ENCODE data around the gene RFX6.
"Not testable (repeated sequence)": the region's sequence is repeated elsewhere in the genome, so short reads cannot be mapped to it uniquely, and the experiment has no call there.

Gene RFX6, protein sequence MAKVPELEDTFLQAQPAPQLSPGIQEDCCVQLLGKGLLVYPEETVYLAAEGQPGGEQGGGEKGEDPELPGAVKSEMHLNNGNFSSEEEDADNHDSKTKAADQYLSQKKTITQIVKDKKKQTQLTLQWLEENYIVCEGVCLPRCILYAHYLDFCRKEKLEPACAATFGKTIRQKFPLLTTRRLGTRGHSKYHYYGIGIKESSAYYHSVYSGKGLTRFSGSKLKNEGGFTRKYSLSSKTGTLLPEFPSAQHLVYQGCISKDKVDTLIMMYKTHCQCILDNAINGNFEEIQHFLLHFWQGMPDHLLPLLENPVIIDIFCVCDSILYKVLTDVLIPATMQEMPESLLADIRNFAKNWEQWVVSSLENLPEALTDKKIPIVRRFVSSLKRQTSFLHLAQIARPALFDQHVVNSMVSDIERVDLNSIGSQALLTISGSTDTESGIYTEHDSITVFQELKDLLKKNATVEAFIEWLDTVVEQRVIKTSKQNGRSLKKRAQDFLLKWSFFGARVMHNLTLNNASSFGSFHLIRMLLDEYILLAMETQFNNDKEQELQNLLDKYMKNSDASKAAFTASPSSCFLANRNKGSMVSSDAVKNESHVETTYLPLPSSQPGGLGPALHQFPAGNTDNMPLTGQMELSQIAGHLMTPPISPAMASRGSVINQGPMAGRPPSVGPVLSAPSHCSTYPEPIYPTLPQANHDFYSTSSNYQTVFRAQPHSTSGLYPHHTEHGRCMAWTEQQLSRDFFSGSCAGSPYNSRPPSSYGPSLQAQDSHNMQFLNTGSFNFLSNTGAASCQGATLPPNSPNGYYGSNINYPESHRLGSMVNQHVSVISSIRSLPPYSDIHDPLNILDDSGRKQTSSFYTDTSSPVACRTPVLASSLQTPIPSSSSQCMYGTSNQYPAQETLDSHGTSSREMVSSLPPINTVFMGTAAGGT

DNA sequence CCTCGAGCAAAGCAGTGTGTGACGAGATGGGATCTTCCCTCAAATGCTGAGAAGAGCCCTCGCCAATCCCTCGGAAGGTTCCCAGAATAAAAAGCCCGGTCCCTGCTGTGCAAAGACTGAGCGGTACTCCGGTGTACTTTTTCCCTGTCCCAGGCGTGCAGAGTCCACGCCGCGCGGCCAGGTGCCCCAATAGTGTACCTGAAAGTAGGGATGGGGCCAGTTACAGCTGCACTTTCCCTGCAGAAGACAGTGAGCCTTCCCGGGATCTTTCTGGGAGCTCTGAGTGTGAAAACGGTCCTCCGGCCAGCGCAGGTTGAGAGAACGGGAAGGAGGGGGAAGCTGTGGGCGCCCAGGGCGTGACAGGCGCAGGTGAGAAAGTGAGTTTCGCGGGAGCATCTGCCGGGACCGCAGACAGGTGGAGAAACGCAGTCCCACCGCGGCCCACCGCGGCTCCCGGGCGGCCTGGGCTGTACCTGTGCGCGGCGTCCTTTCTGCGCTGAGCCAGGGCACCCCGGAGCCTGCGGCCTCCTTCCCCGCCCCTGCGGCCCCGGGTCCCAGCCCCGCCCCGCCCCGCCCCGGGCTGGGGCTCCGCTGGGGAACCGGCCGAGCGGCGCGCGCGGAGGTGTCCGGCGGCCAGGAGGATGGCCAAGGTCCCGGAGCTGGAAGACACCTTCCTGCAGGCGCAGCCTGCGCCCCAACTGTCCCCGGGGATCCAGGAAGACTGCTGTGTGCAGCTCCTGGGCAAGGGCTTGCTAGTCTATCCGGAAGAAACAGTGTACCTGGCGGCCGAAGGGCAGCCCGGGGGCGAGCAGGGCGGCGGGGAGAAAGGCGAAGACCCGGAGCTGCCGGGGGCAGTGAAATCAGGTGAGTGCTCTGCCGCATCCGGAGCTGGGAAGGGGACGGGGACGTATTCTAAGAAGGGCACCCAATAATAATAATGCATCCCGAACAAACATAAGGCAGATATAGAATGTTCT lies at the start of gene RFX6:
RFX6 (plus strand) TSS at position 608 of the 977 bp plus-strand sequence; CDS start at position 642, 34 bp downstream.
- no peak for DNase-seq (ENCODE audit: low read depth)

DNA sequence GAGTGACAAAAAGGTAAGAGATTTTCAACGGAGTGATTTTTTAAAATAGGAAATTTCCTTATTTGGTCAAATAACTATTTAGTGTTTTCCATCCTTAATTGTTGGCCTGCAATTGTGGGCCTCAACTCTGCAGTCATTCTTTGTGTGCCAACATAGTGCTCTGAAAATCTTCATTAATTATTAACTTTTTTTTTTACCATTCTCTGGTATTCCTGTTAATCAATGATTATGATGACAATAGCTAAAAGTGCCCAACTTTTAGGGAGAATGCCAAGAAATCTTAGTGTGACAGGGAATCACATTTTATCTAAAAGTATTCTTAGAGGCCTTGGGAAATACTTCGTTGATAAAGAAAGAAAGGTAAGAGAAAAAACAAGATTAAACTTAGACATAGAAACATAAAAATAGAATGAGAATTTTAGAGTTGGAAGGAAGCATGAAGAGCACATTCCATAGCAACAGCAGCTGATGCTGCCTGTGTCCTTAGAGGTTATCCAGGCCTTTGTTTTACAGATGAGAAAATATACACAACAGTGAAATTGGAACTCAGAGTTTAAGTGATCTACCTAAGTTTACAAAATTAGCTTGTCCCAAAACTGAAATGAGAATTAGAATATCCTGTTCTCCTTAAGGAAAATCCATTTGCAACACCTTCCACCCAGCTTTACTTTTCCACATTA lies 49.3 kb upstream of the RFX6 start:
- DNase-seq (ENCODE audit: low read depth) = no peak

DNA sequence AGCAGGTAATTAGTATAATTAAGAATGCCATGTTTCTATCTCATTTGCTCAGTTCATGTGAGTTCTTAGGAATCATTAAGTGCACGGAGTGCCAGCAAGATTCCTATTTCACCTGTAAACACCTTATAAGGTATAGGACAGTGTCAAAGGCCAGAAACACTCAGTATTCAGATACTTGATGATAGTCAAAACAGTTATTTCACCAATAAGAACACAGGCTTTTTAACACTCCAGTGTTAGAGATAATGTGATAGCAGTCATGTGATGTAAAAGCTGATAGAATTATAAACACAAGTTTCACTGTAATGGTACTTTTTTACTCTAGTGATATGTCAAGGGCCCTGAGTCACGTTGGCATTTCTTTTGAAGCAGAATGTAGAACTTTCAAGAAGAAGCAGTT lies 48.1 kb upstream of the RFX6 start, which contains the start of gene GPRC6A:
GPRC6A (minus strand) TSS at position 101 of the 400 bp plus-strand sequence; CDS start at position 31, 70 bp downstream.
- DNase-seq (ENCODE audit: low read depth) = no peak

DNA sequence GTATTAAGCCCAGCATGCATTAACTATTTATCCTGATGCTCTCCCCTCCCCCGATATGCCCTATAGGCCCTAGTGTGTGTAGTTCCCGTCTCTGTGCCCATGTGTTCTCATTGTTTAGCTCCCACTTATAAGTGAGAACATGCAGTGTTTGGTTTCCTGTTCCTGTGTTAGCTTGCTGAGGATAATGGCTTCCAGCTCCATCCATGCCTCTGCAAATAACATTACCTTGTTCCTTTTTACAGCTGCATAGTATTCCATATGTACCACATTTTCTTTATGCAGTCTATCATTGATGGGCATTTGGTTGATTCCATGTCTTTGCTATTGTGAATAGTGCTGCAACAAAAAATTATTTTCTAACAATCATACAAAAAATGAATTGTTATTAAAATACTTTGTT lies 42.5 kb upstream of the RFX6 start:
- DNase-seq (ENCODE audit: low read depth) = not testable (repeated sequence)

DNA sequence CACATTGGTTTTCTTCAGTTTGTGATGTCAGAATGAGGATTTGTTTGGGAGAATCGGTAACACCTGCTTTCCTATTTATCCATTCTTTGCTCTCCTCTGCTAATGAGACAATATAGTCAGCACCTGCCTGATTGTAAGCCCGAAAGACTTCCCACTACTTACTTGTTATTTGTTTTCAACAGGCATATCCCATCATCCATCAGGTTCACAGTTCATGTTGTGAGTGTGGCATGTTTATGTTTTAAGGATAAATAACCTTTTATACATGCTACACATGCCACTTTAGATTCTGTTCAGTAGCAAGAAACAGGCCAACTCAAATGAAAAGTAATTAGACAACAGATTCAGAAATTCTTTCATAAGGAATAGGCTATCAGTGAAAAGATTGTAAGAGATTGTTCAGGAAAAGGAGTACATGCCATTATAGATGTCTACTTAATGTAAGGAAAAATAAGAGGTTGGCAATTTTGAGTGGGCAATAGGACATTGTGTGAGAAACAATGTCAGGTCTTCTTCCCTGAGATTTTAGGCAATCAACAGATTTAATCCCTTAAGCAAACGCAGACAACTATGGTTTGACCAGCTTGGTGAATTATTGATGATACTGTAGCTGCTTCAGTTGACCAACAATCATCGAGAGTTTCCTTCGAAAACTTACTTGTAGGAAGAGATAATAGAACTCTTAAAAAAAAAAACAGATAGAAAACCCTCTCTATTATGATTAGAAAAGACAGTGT lies 40.3 kb upstream of the RFX6 start:
- no peak for DNase-seq (ENCODE audit: low read depth)

DNA sequence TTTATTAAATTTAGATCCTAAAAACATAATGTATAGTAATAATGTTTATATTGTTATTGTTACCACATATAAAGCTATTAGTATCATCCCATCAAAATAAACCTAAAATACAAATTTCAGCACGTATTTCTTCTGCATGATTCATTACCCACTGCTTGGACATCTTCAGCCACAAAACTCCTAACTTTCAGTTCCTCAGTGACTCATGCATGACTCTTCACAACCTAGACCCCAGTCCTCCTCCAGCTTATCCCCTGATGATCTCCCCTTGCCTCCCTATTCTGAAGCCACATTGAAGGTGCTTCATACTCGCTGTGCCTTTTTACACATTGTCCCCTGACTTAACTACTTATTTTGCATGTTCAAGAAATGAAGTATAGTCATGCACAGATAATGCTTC lies 37.0 kb upstream of the RFX6 start:
- DNase-seq (ENCODE audit: low read depth) = no peak

DNA sequence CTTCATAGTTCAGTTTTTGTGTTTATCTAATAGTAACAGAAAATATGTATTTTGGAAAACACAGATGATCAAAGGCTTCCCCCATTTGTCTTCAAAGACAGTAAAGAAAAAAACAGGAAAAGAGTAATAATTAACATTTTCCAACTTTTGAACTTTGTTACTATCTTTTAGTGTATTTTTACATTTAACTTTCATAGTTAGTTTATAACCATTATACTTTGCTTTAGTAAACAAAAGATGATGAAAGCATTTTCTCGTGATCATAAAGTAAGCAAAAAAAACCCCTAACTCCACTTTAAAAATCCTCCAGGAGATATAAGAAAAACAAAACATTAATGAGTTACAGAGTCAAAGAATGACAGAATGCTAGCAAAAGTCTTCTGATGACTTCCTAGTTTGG lies 34.6 kb upstream of the RFX6 start:
- no peak for DNase-seq (ENCODE audit: low read depth)

DNA sequence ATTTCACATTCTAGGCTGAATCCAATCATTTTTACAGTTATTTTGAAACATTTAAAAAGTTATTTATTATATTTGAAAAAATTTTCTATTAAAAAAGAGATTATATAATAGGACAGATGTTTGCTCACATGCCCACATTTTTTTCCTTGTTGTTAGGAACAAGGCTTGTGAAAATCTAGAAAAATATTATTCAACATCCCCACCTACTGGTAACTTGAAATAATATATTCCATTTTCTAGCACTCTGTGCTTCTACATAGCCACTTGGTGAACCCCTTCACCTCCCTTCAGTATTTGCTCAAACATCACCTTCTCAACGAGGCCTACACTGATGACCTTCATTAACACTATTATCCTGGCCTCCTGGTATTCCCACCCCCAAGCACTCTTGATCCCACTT lies 29.8 kb upstream of the RFX6 start:
- peak; percentile 6 for DNase-seq (ENCODE audit: low read depth)

DNA sequence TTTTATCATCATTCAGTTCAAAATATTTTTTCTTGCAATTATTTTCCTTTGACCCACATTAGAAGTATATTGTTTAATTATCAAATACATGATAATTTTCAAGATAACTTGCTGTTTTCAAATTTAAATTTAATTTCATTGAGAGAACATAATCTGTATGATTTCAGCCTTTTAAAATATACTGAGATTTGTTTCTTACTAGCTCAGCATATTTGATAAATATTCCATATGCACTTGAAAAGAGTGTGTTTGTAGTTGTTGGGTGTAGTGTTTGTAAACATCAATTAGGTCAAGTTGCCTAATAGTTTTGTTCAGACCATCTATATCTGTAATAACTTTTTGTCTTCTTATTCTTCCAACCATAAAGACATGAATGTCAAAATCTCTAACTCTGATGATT lies 19.0 kb upstream of the RFX6 start:
- no peak for DNase-seq (ENCODE audit: low read depth)

DNA sequence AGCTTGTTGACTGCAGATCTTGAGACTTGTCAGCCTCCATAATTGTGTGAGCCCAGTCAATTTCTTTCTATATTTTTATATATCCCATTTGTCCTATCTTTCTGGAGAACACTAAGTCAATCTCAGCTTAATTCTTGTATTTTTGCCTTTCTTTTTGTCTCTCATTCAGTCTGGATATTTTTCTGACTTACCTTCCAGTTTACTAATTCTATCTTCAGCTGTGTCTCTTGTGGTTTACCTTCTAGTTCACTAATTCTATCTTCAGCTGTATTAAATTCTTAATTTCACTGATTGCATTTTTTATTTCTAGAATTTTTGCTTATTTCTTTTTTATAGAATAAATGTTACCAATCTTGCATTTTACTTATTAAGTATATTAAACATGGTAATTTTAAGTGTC lies 17.8 kb upstream of the RFX6 start:
- no peak for DNase-seq (ENCODE audit: low read depth)

DNA sequence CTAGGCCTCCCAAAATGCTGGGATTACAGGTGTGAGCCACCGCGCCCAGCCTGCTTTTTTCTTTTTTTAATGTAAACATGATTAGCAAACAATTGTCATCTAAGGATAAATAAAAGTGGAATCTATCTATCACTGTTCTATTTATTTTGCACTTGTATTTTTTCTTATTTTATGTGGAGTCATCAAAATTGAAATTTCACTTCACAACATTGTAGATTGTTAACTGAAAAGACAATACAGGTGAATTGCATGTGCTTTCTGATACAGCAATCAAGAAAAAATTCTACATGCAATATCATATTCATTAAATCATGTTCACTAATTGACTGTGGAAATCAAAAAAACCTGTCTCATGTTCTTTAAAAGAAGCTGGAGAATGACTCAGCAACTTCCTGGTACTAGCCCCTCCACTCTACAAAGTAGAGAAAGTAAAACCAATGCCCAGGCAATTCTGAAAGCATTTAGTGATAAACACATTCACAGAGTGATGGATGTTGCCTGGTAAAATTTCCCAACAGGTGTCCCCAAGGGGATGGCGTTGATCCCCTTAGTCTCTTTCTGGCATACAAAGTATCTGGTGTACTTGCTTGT lies 10.7 kb upstream of the RFX6 start:
- DNase-seq (ENCODE audit: low read depth) = no peak

DNA sequence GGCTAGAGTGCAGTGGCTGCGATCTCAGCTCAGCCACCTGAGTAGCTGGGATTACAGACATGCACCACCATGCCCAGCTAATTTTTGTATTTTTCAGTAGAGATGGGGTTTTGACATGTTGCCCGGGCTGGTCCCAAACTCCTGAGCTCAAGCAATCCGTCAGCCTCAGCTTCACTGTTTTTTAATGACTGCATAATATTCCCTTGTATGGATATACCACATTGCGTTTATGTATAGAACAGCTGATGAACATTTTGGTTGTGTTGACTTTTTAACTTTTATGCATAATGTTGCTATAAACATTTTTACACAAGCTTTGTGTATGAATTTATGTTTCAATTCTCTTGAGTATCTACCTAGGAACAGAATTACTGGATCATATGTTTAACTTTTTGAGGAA lies 4.3 kb upstream of the RFX6 start:
- DNase-seq (ENCODE audit: low read depth) = no peak

DNA sequence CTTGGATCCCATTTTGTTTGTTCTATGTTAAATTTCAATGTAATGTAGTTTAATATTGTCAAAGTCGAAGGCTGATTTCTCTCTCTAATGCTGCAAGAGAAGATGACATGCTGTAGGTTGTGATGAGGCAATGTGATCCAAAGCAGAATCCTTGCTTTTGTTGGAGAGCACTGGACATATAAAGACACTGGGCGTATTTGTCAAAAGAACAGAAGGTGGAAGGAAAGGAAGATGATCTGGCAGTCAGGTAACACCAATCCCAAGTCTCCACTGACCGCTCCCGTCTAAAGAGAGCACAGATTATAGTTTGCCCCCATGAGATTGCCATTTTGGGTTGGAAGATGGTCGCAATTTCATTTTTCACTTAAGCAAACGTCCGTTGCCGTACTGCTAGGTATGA lies 935 bp upstream of the RFX6 start:
- DNase-seq (ENCODE audit: low read depth) = no peak

DNA sequence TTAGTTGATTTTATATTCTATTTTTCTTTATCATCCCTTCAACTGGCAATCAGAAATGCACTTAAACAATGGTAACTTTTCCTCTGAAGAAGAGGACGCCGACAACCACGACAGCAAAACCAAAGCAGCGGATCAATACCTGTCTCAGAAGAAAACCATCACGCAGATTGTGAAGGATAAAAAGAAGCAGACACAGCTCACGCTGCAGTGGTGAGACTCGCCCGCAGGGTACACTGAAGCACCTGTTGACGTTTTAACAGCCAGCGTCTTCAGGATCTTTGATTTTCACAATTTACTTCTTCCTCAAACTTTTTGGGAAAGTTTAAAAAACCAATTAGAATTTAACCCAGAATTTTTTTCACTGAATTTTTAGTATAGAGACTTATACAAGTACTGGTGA lies 701 bp downstream of the RFX6 start:
- no peak for DNase-seq (ENCODE audit: low read depth)

DNA sequence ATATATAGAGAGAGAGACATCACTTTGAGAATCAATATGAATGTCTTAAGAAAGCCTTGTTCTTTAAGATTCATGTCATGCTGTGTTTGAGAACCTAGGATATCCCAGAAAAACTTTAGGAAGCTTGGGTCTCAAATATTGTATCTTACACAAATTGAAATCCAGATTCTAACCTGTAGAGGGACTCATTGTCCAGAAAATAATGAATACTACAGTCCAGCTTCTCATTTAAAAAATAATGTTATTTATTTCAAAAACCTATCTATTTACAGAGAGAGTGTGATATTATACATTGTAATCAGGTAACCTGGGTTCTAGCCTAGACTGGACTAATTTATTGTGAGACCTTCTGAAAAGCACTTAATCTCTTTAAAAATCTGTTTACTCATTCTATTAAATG lies 4.2 kb downstream of the RFX6 start:
- no peak for DNase-seq (ENCODE audit: low read depth)

DNA sequence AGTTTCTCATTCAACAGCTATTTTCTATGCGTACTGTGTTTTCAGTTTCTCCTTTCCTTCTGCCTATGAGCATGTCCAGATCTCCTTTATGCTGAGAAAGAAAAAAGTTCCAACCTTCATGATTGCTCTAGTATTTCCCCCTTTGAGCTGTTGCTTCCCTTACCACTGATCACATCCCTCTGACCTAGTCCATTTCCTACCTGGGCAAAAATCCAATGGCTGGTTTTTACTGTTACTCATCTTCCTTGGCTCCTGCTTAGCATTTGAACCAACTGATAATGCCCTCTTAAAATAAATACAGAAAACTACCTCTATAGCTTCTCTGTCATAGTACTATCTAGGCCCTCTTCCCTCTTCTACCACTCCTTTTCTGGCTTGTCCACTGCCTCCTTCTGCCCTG lies 6.0 kb downstream of the RFX6 start:
- no peak for DNase-seq (ENCODE audit: low read depth)

DNA sequence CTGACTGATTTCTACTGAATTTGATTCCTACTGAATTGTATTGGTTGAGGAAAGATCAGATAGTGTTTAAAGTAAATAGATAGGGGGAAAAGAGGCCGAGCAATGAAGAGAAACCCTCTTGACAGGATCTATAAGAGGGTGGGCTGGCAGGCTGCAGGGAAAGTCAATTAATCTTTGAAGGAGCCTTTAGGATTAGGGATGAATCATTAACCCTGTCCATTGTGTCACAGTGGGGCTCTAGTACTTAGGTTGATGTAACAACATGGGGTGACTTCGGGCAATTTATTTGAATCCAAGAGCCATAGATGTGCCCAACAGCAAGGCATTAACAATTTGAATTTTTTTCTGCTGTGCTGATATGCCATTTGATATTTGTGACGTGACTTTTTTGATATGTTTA lies 7.5 kb downstream of the RFX6 start:
- DNase-seq (ENCODE audit: low read depth) = no peak

DNA sequence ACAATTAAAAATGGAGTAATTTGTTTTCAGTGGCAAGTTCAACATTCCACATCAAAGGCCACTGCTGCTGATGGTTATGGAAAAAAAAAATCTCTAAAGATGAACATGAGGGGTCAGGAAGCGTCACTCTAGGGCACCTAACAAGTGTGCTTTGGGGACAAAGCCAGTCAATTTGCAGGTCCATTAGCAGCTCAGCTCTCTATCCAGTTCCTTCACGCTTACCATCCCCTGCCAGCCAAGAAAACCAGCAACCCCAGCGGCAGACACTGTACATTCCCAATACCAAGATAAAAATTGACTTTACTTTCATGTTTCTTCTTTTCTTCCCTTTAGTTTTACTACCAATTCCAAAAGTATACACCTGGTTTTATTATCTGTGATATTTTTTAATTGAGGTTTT lies 10.1 kb downstream of the RFX6 start:
- no peak for DNase-seq (ENCODE audit: low read depth)

DNA sequence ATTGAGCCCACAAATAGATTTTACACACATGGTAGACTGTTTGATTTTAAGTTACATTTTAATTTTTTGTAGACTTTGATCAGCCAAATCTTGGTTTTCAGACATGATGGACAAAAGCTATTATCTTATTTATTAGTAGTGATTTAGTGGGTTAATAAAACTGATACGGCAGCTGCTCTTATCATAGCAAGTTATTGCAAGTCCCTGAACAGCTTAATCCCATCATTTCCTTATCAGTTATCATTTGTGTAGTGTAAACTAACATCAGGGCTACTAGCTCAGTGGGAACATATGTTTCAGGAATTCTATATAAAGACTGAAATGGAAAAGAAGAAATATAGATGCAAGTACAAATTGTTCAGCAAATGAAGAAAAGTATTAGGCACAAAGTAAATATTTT lies 10.9 kb downstream of the RFX6 start:
- no peak for DNase-seq (ENCODE audit: low read depth)

DNA sequence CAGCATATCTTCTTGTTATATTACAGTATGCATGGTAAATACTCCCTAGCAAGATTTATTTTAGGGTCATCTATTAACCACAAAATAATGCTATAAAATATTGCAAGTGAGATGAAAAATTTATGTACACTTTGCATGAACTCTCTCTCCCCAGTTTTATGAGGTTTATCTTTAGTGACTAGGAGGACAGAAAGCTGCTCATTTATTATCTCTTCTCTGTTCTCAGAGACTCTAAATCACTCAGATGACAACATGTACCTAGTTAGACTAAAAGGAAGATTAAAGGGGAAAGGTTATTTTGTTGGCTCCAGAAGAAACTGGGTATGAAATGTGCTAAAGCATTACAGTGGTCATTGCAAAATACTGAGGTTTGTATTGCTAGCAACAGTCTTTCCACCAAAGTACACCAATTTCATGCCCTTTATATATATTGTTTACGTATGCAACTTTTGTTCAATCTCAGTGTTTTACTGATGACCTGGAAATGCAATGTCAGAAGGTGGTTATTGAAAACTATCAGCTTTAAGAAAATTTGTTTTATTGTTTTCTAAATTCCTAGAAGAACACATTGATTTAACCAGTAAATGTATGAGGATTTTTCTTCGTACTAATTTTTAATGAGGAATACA lies 11.8 kb downstream of the RFX6 start:
- DNase-seq (ENCODE audit: low read depth) = no peak

Data from GM04504 (cell line).